ENCODE data around the gene MET.

DNA sequence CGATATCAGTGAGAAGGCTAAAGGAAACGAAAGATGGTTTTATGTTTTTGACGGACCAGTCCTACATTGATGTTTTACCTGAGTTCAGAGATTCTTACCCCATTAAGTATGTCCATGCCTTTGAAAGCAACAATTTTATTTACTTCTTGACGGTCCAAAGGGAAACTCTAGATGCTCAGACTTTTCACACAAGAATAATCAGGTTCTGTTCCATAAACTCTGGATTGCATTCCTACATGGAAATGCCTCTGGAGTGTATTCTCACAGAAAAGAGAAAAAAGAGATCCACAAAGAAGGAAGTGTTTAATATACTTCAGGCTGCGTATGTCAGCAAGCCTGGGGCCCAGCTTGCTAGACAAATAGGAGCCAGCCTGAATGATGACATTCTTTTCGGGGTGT, 27.7 kb downstream of the MET start:
- TF ChIP-seq KLF1 (tag by site-specific recombination; IDR thresholded peaks at IDR 0.05) (no peak), ZNF548 (tag by site-specific recombination; IDR thresholded peaks at IDR 0.05) (no peak)

Measured in HEK293 (cell line).